H9 (cell line): ENCODE measurements around the gene DENND1A. TPM values are rescaled to one million over a fixed set of nuclear protein-coding genes. Genes with fewer than 3 reads are reported as not detected.
A peak's percentile ranks its signal among the peaks of the same experiment; 100 is the strongest.

Source experiments
- DNase-seq: peaks from one replicate; pipeline ENCODE4 v3.0.0-alpha.2; 2017
- H2AFZ ChIP-seq: one replicate; pipeline ENCODE4 v1.6.1; 2013; ENCODE audit warnings: mild to moderate bottlenecking, low read length, control low read depth, moderate library complexity
- H2AK5ac ChIP-seq: 2 replicates; pipeline ENCODE4 v1.6.1; 2013; ENCODE audit warnings: low read length, control low read depth, mixed read lengths; ENCODE audit not compliant: insufficient read length
- H2BK120ac ChIP-seq: one replicate; pipeline ENCODE4 v1.6.1; 2013; ENCODE audit warnings: low read depth, mild to moderate bottlenecking, low read length, control low read depth, inconsistent platforms; ENCODE audit not compliant: poor library complexity, severe bottlenecking
- H2BK12ac ChIP-seq: 2 replicates; pipeline ENCODE4 v1.6.1; 2013; ENCODE audit warnings: low read length, control low read depth, mixed read lengths, low read depth; ENCODE audit not compliant: insufficient read length
- H2BK15ac ChIP-seq: 2 replicates; pipeline ENCODE4 v1.6.1; 2013; ENCODE audit warnings: low read depth, low read length, control low read depth
- H2BK20ac ChIP-seq: one replicate; pipeline ENCODE4 v1.6.1; 2013; ENCODE audit warnings: low read depth, mild to moderate bottlenecking, low read length, control low read depth, inconsistent platforms; ENCODE audit not compliant: poor library complexity, severe bottlenecking
- H2BK5ac ChIP-seq: 2 replicates; pipeline ENCODE4 v1.6.1; 2013; ENCODE audit warnings: low read length, control low read depth, mixed read lengths; ENCODE audit not compliant: insufficient read length
- H3K14ac ChIP-seq: 2 replicates; pipeline ENCODE4 v1.6.1; 2013; ENCODE audit warnings: low read length, control low read depth; ENCODE audit not compliant: insufficient read depth
- H3K18ac ChIP-seq: 2 replicates; pipeline ENCODE4 v1.6.1; 2013; ENCODE audit warnings: low read depth, mild to moderate bottlenecking, mixed read lengths, low read length, control low read depth; ENCODE audit not compliant: insufficient read length
- H3K23ac ChIP-seq: 2 replicates; pipeline ENCODE4 v1.6.1; 2013; ENCODE audit warnings: low read length, control low read depth, mixed read lengths, low read depth; ENCODE audit not compliant: insufficient read length
- H3K23me2 ChIP-seq: 2 replicates; pipeline ENCODE4 v1.6.1; 2013; ENCODE audit warnings: low read depth, mild to moderate bottlenecking, mixed read lengths, low read length, control low read depth; ENCODE audit not compliant: insufficient read length, poor library complexity, severe bottlenecking
- H3K27ac ChIP-seq: 2 replicates; pipeline ENCODE4 v1.5.1; 2013; ENCODE audit warnings: low read length, control low read depth, mixed read lengths, low read depth; ENCODE audit not compliant: insufficient read length
- H3K27me3 ChIP-seq: 2 replicates; pipeline ENCODE4 v1.6.1; 2013; ENCODE audit warnings: low read length, control low read depth, inconsistent platforms; ENCODE audit not compliant: insufficient read depth
- H3K4ac ChIP-seq: 2 replicates; pipeline ENCODE4 v1.6.1; 2013; ENCODE audit warnings: low read depth, mild to moderate bottlenecking, control low read depth, inconsistent platforms, low read length, moderate library complexity
- H3K4me1 ChIP-seq: 2 replicates; pipeline ENCODE4 v1.6.1; 2013; ENCODE audit warnings: low read length, control low read depth, inconsistent platforms; ENCODE audit not compliant: insufficient read depth
- H3K4me2 ChIP-seq: 2 replicates; pipeline ENCODE4 v1.6.1; 2013; ENCODE audit warnings: low read length, control low read depth, mixed read lengths; ENCODE audit not compliant: insufficient read length, insufficient read depth
- H3K56ac ChIP-seq: 2 replicates; pipeline ENCODE4 v1.6.1; 2013; ENCODE audit warnings: low read depth, mild to moderate bottlenecking, mixed read lengths, low read length, control low read depth; ENCODE audit not compliant: insufficient read length
- H3K79me1 ChIP-seq: 2 replicates; pipeline ENCODE4 v1.6.1; 2013; ENCODE audit warnings: low read depth, mild to moderate bottlenecking, moderate library complexity, low read length, control low read depth, inconsistent platforms; ENCODE audit not compliant: insufficient read depth, poor library complexity, severe bottlenecking
- H3K79me2 ChIP-seq: 2 replicates; pipeline ENCODE4 v1.6.1; 2013; ENCODE audit warnings: low read length, control low read depth, inconsistent platforms; ENCODE audit not compliant: insufficient read depth
- H3K9ac ChIP-seq: 2 replicates; pipeline ENCODE4 v1.6.1; 2013; ENCODE audit warnings: low read length, control low read depth, mixed read lengths; ENCODE audit not compliant: insufficient read length; ENCODE audit errors: extremely low read depth
- H3K9me3 ChIP-seq: one replicate; pipeline ENCODE4 v1.6.1; 2013; ENCODE audit warnings: low read depth, low read length, inconsistent platforms; ENCODE audit not compliant: control insufficient read depth
- H3T11ph ChIP-seq: one replicate; pipeline ENCODE4 v1.6.1; 2013; ENCODE audit warnings: mild to moderate bottlenecking, low read length, control low read depth, inconsistent platforms
- H4K20me1 ChIP-seq: one replicate; pipeline ENCODE4 v1.6.1; 2013; ENCODE audit not compliant: control insufficient read depth, insufficient read length, insufficient read depth
- H4K5ac ChIP-seq: 2 replicates; pipeline ENCODE4 v1.6.1; 2013; ENCODE audit warnings: low read depth, mild to moderate bottlenecking, mixed read lengths, low read length, control low read depth; ENCODE audit not compliant: insufficient read length
- H4K8ac ChIP-seq: replicated peaks from 2 replicates; pipeline ENCODE4 v1.6.1; 2013; ENCODE audit warnings: low read length, control low read depth, mixed read lengths, low read depth; ENCODE audit not compliant: insufficient read length
- H4K91ac ChIP-seq: 2 replicates; pipeline ENCODE4 v1.6.1; 2013; ENCODE audit warnings: low read depth, mild to moderate bottlenecking, moderate library complexity, mixed read lengths, low read length, control low read depth; ENCODE audit not compliant: insufficient read length
- H3K27ac Mint-ChIP-seq, 3 experiments: 2 replicates in 2 of 3; 3 replicates in 1 of 3; pipeline ENCODE4 v1.8.0; 2020 to 2021; ENCODE audit warnings: mixed read lengths in 3 of 3, mild to moderate bottlenecking in 1 of 3, moderate library complexity in 1 of 3
- H3K27me3 Mint-ChIP-seq: 2 replicates; pipeline ENCODE4 v1.8.0; 2021; ENCODE audit warnings: low read depth, mild to moderate bottlenecking, moderate library complexity, mixed read lengths
- H3K36me3 Mint-ChIP-seq, 3 experiments: 2 replicates in 2 of 3; 3 replicates in 1 of 3; pipeline ENCODE4 v1.8.0; 2020 to 2021; ENCODE audit warnings: low read depth in 3 of 3, mixed read lengths in 3 of 3; ENCODE audit not compliant: insufficient read depth in 1 of 3
- H3K4me1 Mint-ChIP-seq, 2 experiments: 2 replicates each; pipeline ENCODE4 v1.8.0; 2020; ENCODE audit warnings: mixed read lengths in 2 of 2
- H3K4me3 Mint-ChIP-seq, 2 experiments: 2 replicates in 1 of 2; 3 replicates in 1 of 2; pipeline ENCODE4 v1.8.0; 2020 to 2021; ENCODE audit warnings: mild to moderate bottlenecking in 2 of 2, mixed read lengths in 2 of 2, moderate library complexity in 1 of 2
- H3K9me3 Mint-ChIP-seq, 2 experiments: 2 replicates in 1 of 2; 3 replicates in 1 of 2; pipeline ENCODE4 v1.8.0; 2020; ENCODE audit warnings: mild to moderate bottlenecking in 2 of 2, mixed read lengths in 2 of 2, moderate library complexity in 1 of 2
- CTCF ChIP-seq: fragments of 200-600 bp; sonication (generic); conservative IDR thresholded peaks from 3 replicates; pipeline ENCODE4 v1.8.0; 2021; ENCODE audit warnings: antibody characterized with exemption, mild to moderate bottlenecking
- WGBS: extraction: QIAGEN DNeasy Blood & Tissue Kit; methylation state at CpG from one replicate; pipeline ENCODE4 v1.1.7; 2013; ENCODE audit warnings: missing lambda C conversion rate, low lambda C conversion rate, mixed read lengths; ENCODE audit not compliant: insufficient read length; ENCODE audit errors: extremely low coverage; 5-methylcytosine and 5-hydroxymethylcytosine counted together
- total RNA-seq: library from RNA; stranded (reverse); gene quantifications from 2 replicates; pipeline ENCODE4 v1.2.1, GENCODE V29; 2021

The DENND1A gene
- total RNA-seq, 1 experiment from 2014 or later = 20.4 TPM

GRCh38 chr9:123835821-123836220 lies 94.1 kb downstream of the DENND1A start:
- Mint-ChIP-seq H3K4me3 (no peak overlapping the region), H3K9me3 (peaks cover 0 to 2% of the 10 kb centered on the region in 2 experiments; a peak in 1 of 5 replicates), H3K27ac (peak overlapping the region in 1 of 3 experiments; percentile 4; a peak in 1 of 7 replicates), H3K4me1 (peaks cover 42 to 52% of the 10 kb centered on the region in 2 experiments), H3K27me3 (no peaks in the 10 kb centered on the region), H3K36me3 (peaks cover 0 to 12% (median 4%) of the 10 kb centered on the region in 3 experiments; a peak in 3 of 7 replicates)
- H2BK15ac ChIP-seq = no peak overlapping the region
- no peaks in the 10 kb centered on the region for H4K20me1 ChIP-seq
- no peak overlapping the region for H4K5ac ChIP-seq
- TF ChIP-seq CTCF = no peak
- no peak overlapping the region for H3K23ac ChIP-seq
- no peaks in the 10 kb centered on the region for H3K79me1 ChIP-seq
- no peak overlapping the region for H2AK5ac ChIP-seq
- H3K18ac ChIP-seq = no peak overlapping the region
- H2BK120ac ChIP-seq = no peak overlapping the region
- no peak overlapping the region for H2AFZ ChIP-seq
- H3K27me3 ChIP-seq = no peaks in the 10 kb centered on the region
- H3K4ac ChIP-seq = no peak overlapping the region
- H3K56ac ChIP-seq = no peak overlapping the region
- no peaks in the 10 kb centered on the region for H3K9me3 ChIP-seq
- no peak overlapping the region for H3T11ph ChIP-seq
- DNase-seq = no peak
- no peak overlapping the region for H2BK20ac ChIP-seq
- no peak overlapping the region for H4K91ac ChIP-seq
- no CpG with 5 or more reads among the region's 1 CpG for WGBS
- no peaks in the 10 kb centered on the region for H3K23me2 ChIP-seq
- peaks cover 8% of the 10 kb centered on the region for H3K4me1 ChIP-seq
- no peak overlapping the region for H3K4me2 ChIP-seq
- no peaks in the 10 kb centered on the region for H3K79me2 ChIP-seq
- H3K9ac ChIP-seq = no peak overlapping the region
- H3K27ac ChIP-seq = no peak overlapping the region
- no peak overlapping the region for H3K14ac ChIP-seq
- H2BK5ac ChIP-seq = no peak overlapping the region
- no peak overlapping the region for H4K8ac ChIP-seq
- no peak overlapping the region for H2BK12ac ChIP-seq
